Fibroblast of peridontal ligament (primary cell): ENCODE results near the gene APEH.

Experiments used
- DNase-seq: peaks from one replicate; pipeline ENCODE4 v3.0.0-alpha.2; 2010; ENCODE audit errors: extremely low read depth

APEH gene

GRCh38 chr3:49727154-49727923 lies 53.2 kb downstream of the APEH start:
- DNase-seq: no peak

GRCh38 chr3:49727924-49728361 lies 53.8 kb downstream of the APEH start:
- no peak for DNase-seq

- no peak for DNase-seq
Measured at GRCh38 chr3:49729966-49730609, 55.9 kb downstream of the APEH start.

GRCh38 chr3:49732597-49732996 lies 58.4 kb downstream of the APEH start:
- DNase-seq: no peak

GRCh38 chr3:49733551-49733950 lies 59.4 kb downstream of the APEH start:
- DNase-seq: no peak
